NCI-H446 (cell line): ENCODE results near the gene TEX19.

Experiments used
- DNase-seq, 2 experiments: peaks; one replicate each; lab custom pipeline; 2025; lab: John Stamatoyannopoulos, UW

Gene TEX19, protein sequence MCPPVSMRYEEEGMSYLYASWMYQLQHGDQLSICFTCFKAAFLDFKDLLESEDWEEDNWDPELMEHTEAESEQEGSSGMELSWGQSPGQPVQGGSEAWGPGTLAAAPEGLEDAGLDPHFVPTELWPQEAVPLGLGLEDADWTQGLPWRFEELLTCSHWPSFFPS

DNA sequence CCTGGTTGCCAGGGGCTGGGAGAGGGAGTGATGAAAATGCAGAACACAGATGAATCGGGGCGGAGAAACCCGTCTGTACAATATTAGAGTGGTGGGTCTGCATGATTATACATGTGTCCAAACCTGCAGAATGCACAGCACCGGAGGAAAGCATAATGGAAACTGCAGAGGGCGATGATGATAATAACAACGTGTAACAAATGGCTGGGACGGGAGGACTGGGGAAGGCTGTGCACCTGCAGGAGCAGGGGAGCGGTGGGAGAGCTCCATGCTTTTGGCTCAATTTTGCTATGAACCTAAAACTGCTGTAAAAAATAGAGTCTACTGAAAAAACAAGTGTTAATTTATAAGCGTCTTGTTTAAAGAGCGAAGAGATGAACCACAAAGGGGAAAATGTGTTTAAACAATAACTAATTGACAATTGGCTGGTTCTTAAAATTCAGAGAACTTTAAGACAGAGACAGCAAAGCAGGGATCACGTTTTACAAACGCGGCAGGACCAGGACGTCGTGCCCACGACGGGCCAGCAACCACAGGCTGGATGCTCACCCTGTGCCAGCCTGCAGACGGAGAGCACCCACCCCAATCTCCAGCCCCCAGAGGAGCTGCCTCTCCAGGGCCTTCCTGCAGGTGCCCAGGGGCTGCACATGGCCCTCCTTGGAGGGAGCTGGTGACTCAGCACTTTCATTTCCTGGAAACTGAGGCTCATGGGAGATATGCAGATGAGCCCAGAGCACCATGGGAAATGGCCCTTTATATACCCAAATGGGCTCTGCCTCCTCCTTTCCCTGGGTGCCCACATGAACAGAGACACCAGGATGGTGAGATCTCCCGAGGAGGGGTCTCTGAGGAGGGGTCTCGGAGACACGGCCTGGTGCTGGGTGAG is at the start of gene TEX19:
TSS of gene TEX19 (plus strand) at position 783 of the 886 bp plus-strand sequence. CDS start 2,904 bp downstream, outside the sequence.
- DNase-seq: peak in 1 of 2 experiments; percentile 33

DNA sequence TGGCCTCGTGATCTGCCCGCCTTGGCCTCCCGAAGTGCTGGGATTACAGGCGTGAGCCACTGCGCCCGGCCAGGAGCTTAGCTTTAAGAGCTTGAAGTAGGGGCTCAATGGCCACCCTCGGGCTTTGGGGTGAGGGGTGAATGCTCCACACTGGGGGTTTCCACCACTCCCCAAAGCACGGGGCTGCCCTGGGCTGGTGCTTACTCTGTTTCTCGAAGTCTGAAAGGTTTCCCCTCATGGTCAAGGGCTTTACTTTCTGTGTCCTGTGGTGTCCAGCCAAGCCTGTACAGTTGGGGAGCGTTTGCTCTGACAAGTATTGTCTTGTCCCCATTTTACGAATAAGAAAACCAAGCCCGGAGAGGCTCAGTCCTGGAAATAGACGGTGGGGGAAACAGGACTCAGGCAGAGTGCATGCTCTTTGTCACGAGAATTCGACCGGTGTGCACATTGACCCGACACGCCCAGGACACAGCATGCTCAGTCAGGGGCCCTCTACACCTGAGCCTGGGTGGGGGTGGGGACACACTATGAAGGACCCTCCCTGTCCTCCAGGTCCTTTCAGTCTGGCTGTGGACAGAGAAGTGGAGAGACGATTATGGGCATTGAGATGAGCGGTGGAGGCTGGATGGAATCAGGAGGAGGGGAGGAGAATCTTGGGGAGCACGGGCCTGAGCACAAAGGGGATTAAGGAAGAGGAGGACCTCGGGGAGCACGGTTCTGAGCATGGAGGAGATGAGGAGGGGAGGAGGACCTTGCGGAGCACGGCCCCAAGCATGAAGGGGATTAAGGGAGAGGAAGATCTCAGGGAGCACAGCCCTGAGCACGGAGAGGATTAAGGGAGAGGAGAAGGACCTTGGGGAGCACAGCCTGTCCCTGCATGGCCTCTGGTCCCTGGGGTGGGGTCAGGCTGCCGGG is 49.1 kb upstream of the TEX19 start:
- no peak for DNase-seq

DNA sequence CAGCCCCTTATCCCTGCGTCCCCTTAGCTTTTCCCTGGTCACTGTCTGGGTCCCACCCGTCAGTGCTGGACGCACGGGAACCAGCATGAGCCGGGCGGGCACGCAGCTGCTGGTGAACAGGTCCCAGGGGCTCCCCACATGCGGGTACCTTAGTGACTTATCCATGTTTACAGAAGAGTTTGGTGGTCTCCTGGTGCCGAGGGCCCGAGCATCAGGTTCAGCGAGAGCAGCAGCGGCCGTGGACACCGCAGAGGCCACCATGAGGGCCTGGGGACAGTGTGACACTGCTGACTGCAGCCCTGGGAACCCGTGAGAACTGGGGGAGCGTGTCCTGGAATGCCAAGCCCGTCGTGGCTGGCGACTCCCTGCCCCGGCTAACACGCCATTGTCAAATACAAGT is 48.2 kb upstream of the TEX19 start:
- no peak for DNase-seq

DNA sequence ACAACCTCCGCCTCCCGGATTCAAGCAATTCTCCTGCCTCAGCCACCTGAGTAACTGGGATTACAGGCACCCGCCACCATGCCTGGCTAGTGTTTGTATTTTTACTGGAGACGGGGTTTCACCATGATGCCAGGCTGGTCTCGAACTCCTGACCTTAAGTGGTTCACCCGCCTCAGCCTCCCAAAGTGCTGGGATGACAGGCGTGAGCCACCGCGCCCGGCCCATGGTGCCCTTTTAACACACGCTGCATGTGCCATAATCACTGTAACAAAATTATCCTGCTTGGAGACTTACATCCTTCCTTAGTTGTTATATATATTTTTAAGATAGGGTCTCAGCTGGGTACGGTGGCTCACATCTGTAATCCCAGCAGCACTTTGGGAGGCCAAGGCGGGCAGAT is 47.1 kb upstream of the TEX19 start:
- DNase-seq: no peak

DNA sequence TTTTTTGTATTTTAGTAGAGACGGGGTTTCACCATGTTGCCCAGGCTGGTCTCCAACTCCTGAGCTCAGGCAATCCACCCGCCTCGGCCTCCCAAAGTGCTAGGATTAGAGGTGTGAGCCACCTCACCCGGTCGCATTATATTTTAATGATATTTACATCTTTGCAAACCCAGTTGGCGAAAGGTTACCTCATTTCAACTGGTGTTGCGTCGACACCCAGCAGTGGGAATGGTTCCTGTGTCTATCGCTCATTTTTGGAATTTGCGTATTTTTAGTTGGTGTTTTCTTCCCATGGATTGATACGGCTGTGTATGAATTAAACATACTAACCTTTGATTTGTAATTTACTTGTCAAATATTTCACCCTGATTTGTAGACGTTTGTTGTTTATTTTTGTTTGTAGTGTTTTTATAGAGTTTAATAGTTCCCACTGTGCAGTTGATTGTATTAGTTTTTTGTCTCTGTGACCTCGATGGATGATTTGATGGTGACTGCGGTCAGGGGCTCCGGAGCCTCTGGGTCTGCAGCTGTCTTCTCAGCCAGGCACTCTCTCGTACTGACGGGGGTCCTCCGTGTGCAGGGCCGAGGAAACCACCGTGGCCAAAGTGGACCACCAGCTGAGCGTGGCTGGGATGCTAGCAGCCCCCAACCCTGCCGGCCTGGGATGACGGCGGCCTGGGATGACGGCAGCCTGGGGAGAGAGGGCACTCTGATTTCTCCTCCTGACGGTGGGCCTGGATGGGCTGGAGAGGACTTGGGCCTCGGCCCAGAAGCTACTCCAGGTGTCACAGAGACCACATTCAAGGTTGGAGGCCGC is 45.6 kb upstream of the TEX19 start:
- no peak for DNase-seq

DNA sequence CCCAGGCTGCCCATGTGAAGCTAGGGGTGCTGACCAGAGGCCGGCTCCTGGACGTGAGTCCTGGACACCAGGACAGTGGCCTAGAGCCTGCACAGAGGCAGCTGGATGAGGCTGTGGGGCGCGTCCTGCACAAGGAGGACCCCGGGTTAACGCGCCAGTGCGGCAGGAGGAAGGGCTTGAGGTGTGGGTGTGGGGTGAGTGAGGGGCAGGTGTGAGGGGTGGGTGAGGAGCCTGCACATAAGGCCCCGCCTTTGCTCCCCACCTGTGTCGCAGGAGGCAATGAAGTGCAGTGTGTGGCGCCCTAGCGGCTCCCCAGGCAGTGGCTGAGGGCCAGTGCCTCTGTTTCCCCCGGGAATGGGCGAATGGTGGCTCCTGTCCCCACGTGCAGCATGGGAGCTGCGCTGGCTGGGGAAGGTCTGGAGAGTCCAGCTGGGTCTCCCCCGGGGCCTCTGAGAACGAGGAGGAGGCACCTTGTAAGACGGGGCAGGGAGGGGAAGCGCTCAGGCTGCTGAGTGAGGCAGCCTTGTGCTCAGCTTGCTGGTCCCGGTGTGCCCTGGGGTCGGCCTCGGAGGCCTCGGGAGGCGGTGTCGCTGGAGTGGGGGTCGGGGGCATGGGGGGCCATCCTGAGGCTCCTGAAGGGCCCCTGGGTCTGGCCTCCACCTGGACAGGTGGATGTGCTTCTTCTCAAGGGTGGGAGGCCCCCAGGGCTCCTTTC is 44.9 kb upstream of the TEX19 start:
- no peak for DNase-seq

DNA sequence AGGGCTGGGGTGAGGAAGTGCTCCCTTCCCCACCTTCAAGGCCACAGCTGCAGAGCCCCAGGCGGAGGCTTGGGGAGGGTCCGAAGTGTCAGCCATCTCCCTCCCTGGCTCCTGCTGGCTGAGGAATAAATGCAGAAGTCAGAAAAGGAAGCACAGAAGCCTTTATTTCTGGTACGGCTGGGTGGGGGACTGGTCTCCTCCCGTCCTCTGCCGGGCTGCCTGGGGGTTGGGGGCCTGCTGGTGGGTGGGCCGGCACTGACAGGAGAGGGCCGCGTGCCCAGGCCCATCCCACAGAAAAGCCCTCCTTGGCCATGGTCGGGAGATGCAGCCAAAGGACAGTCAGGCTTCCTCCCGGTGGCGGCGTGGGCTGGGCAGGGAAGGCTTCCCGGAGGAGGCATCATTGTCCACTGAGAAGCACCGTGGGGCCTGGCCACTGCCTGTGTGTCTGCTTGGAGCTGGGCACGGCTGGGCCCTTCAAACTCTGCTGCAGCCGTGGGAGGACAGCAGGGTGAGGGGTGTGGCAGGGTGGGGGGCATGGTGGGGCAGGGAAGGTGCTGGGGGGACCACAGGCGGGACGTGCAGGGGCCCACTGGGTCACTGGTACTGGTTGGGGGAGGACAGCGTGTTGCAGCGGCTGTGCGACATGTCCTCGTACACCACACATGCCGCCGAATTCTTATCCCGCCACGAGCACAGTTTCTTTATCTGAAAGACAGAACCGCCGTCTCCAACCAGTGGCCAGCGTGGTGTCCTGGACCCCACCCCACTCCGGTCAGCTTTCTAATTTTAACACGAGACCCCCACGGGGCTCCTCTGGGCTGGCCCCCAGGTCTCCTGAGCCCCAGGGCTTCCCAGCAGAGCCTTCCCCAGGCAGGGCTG is 44.1 kb upstream of the TEX19 start:
- DNase-seq: no peak

DNA sequence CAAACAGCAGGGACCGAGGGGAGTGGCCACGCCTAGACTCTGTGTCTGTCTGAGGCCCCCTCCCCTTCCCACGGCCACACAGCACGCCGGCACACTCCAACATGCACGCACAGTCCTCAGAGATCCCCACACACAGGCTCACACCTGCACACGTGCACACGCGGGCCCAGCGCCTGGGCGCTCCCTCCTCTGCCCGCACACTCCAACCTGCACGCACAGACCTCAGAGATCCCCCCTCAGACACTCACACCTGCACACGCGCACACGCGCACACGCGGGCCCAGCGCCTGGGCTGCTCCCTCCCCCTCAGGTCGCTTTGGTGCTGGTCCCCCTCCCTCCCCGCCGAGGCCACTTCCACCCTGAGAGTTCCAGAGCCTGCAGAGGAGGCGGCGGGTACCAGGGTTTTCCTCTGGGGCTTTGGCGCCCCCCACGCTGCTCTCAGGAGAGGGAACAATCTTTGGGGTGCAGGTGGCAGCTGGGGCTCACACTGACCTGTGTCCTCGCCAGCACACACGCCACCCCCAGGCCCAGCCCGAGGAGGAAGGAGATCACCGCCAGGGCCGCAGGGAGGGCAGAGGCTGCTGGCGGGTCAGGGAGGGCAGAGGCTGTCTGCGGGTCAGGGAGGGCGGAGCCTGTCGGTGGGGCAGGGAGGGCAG is 43.2 kb upstream of the TEX19 start:
- DNase-seq: no peak

DNA sequence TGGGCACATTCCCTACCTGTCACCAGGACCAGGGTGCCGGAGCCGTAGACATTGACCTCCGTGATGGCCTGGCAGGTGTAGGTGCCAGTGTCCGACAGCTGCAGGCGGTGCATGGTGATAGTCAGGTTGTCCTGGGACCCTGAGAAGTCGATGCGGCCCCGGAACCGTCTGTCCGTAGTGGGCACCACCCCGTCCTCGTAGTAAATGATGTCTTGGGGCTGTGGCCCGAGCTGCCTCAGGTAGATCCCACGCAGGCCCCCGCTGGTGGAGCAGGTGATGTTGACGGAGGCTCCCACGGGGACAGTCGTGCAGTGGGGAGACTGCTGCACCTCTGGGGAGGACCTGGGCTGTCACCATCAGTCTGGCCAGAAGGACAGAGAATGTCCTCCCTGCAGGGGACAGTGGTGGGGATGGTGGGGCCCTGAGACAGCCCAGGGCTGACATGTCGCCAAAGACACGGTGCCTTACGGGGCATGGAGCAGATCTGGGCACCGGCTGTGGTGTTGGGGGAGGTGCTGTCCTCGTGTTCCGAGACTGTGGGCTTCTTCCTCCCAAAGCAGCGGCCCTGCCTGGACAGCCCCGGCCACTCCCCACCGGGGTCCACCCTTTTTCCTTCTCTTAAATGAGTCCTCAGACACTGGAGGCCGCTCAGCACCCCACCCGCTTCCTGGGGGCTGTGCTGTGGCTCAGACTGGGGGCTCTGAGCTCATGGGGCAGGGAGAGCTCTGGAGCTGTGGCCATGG is 42.2 kb upstream of the TEX19 start:
- no peak for DNase-seq

DNA sequence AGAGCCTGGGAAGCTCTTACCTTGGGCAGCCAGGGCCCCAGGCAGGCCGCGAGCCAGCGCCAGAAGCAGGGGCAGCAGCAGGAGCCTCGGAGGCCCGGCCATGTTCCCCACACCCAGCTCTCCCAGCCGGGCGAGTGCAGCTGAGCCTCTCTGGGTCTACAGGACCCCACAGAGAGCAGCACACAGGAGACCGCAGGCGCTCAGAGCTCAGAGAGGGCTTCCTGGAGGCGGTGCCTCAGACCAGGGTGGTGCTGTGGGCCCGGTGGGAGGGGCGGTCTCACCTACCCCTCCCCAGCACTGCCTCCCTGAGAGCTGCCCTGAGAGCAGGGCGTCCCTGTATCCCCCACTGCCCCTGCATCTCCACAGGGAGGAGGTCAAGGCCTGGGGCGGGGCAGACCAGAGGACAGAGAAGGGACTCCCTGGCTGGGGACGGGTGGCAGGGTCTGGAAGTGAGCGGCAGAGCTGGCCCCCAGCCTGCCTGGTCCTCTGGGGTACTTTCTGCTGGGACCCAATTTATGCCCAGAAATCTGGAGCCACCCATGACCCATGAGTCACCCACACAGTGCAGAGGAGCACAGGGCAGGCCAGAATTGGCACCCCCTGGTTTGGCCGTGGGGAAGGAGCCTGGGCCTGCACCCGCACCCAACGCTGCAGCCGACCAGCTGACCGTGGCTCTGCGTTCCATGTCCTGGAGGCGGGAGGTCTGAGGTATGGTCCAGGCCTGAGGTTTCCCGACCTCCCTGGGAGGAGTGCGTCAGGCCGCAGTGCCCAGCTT is 41.5 kb upstream of the TEX19 start, which contains the start of gene CD7:
TSS of gene CD7 (minus strand) at position 215 of the 775 bp plus-strand sequence. CDS start at position 102, 113 bp downstream.
- DNase-seq: no peak

DNA sequence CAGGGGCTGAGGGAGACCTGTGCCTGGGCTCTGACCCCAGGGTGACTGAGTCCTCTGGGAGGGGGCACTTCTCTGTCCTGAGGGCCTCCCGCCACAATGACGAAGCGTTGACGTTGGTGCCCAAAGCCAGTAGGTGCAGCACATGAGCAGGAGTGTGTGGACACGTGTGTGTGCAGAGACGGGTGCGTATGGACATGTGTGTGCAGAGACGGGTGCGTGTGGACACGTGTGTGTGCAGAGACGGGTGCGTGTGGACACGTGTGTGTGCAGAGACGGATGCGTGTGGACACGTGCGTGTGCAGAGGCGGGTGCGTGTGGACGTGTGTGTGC is 40.9 kb upstream of the TEX19 start:
- no peak for DNase-seq

DNA sequence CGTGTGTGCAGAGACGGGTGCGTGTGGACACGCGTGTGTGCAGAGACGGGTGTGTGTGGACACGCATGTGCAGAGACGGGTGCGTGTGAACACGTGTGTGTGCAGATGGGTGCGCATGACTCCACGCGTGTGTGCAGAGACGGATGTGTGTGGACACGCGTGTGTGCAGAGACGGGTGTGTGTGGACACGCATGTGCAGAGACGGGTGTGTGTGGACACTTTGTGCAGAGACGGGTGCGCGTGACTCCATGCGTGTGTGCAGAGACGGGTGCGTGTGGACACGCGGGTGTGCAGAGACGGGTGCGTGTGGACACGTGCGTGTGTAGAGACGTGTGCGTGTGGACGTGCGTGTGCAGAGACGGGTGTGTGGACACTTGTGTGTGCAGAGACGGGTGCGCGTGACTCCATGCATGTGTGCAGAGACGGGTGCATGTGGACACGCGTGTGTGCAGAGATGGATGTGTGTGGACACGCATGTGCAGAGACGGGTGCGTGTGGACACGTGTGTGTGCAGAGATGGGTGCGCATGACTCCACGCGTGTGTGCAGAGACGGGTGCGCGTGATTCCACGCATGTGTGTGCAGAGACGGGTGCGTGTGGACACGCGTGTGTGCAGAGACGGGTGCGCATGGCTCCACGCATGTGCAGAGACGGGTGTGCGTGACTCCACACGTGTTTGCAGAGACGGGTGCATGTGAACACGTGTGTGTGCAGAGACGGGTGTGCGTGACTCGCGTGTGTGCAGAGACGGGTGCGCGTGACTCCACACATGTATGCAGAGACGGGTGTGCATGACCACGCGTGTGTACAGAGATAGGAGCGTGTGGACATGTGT is 40.1 kb upstream of the TEX19 start:
- DNase-seq: no peak

DNA sequence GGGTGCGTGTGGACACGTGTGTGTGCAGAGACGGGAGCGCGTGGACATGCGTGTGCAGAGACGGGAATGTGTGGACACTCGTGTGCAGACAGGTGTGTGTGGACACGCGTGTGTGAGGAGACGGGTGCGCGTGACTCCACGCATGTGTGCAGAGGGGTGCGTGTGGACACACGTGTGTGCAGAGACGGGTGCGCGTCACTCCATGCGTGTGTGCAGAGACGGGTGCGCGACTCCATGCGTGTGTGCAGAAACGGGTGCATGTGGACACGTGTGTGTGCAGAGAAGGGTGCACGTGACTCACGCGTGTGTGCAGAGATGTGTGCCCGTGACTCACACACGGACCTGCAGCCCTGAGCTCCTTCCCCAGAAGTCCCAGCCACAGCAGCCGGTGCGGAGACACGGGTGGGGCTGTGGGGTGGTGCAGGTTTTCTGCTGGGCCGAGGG is 39.4 kb upstream of the TEX19 start:
- no peak for DNase-seq

DNA sequence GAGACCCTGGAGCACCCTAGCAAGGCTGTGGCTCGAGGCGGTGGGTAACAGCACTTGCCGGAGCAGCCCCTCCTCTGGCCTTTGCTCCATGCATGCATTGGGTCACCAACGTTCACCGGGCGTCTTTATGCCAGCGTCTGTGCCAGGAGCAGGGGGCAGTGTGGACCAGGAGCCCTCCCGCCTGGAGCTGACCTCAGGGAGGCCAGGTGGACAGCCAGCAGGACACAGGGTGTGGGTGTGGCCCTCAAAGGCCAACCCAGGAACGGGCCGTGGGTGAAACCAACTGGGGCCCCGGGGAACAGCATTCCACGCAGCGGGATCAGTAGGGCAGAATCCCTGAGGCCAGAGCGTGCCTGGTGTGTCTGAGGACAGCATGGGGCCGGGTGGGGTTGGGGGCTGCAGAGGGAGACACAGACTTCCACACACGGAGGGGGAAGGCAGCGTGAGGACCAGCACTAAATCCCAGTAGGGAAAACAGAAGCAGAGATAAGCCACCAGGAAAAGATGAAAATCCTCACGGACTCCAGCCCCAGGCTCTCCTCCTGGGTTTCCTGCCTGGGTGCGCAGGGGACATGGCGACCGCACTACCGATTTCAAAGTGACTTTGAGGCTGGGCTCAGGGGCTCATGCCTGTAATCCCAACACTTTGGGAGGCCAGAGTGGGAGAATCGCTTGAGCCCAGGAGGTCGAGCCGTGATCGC is 38.8 kb upstream of the TEX19 start:
- DNase-seq: no peak

DNA sequence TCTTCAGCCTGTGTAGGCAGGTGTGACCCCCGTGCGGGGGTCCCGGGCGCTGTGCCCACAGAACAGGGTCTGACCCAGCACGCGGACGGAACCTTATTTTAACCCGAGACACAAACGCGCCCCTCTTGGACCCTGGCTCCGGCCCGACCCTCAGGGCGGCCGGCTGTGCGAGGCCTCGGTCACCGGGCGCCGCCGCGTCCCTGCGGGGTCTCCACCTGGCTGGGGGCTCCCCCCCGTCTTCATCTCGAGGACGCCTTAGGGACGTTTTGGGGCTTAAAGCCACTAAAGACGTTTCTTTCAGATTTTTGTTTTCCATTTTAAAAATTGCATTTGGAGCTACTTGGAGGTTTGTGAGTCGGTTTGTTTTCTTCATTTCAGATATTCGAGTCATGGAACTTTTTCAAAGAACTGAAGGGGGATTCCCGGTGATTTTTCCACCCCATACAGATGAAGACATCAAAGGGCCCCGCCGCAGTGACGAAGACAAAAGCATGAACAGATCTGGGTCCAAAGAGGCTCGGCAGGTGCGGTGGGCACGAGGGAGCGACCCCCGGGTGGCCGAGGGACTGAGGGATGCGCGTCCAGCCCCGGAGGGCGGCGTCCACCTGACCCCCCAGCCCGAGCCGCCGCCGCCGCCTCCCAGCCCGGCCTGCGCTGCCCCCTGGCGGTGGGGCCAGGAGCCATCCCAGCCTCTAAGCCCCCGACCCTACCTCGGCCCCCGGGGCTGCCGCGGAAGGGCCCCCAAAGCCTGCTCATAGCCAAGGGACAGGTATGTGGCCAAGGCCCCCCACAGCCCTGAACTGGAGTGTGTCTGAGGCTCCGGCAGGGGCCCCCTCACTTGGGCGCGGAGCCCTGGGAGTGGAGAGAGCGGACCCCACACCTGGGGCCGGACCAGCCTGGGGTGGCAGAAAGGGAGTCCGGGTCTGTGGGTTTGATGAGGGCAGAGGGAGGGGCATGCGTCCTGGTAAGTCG is 37.8 kb upstream of the TEX19 start:
- no peak for DNase-seq
